ENCODE data around the gene OR2AJ1.
"Not testable (repeated sequence)": the region's sequence is repeated elsewhere in the genome, so short reads cannot be mapped to it uniquely, and the experiment has no call there.

OR2AJ1 gene

GRCh38 chr1:247924868-247925267 is at the start of gene OR2AJ1:
Gene OR2AJ1, plus strand, starts transcription at chr1:247924889. Its CDS starts 8,880 bp downstream, at chr1:247933769.
- FAIRE-seq (no peak), DNase-seq (ENCODE audit: low spot score) (no peak)

GRCh38 chr1:247883346-247883745 is 41.3 kb upstream of the OR2AJ1 start:
- no peak for DNase-seq (ENCODE audit: low spot score)
- FAIRE-seq, result no peak

GRCh38 chr1:247884797-247885413 is 39.8 kb upstream of the OR2AJ1 start:
- DNase-seq (ENCODE audit: low spot score), result no peak
- no peak for FAIRE-seq

GRCh38 chr1:247895163-247895637 is 29.5 kb upstream of the OR2AJ1 start, which contains the start of gene OR2W3:
Gene OR2W3, plus strand, starts transcription at chr1:247895587. Its CDS starts 0 bp downstream, at chr1:247895587.
- DNase-seq (ENCODE audit: low spot score), result no peak
- no peak for FAIRE-seq

GRCh38 chr1:247895976-247896375 is 28.7 kb upstream of the OR2AJ1 start:
- DNase-seq (ENCODE audit: low spot score) (no peak), FAIRE-seq (no peak)

GRCh38 chr1:247904122-247904521 is 20.6 kb upstream of the OR2AJ1 start:
- no peak for FAIRE-seq
- no peak for DNase-seq (ENCODE audit: low spot score)

- no peak for FAIRE-seq
Observed at GRCh38 chr1:247905181-247905580, 19.5 kb upstream of the OR2AJ1 start.

GRCh38 chr1:247905910-247906503 is 18.7 kb upstream of the OR2AJ1 start:
- no peak for DNase-seq (ENCODE audit: low spot score)

More at GRCh38 chr1:247905181-247905580, 19.5 kb upstream of the OR2AJ1 start:
- no peak for DNase-seq (ENCODE audit: low spot score)

GRCh38 chr1:247906504-247907047 is 18.1 kb upstream of the OR2AJ1 start:
- FAIRE-seq (peak; percentile 73), DNase-seq (ENCODE audit: low spot score) (peak; percentile 73)

More at GRCh38 chr1:247905910-247906503, 18.7 kb upstream of the OR2AJ1 start:
- FAIRE-seq, result no peak

- no peak for DNase-seq (ENCODE audit: low spot score)
- no peak for FAIRE-seq
Observed at GRCh38 chr1:247908766-247909165, 15.9 kb upstream of the OR2AJ1 start.

- DNase-seq (ENCODE audit: low spot score) (no peak), FAIRE-seq (no peak)
Observed at GRCh38 chr1:247913786-247914185, 10.9 kb upstream of the OR2AJ1 start.

- DNase-seq (ENCODE audit: low spot score) (peak; percentile 77), FAIRE-seq (peak; percentile 70)
Observed at GRCh38 chr1:247914941-247915662, 9.6 kb upstream of the OR2AJ1 start.

GRCh38 chr1:247919952-247920351 is 4.7 kb upstream of the OR2AJ1 start, which contains the start of gene OR2T8:
Gene OR2T8, plus strand, starts transcription at chr1:247920252. Its CDS starts 766 bp downstream, at chr1:247921018.
- DNase-seq (ENCODE audit: low spot score) (no peak), FAIRE-seq (no peak)

GRCh38 chr1:247923941-247924340 is 748 bp upstream of the OR2AJ1 start:
- DNase-seq (ENCODE audit: low spot score), result no peak
- no peak for FAIRE-seq

- FAIRE-seq (no peak), DNase-seq (ENCODE audit: low spot score) (no peak)
Observed at GRCh38 chr1:247933989-247934388, 9.3 kb downstream of the OR2AJ1 start.

- FAIRE-seq (no peak), DNase-seq (ENCODE audit: low spot score) (no peak)
Observed at GRCh38 chr1:247935781-247936180, 11.1 kb downstream of the OR2AJ1 start.

GRCh38 chr1:247936415-247936814 is 11.7 kb downstream of the OR2AJ1 start:
- no peak for DNase-seq (ENCODE audit: low spot score)
- no peak for FAIRE-seq

GRCh38 chr1:247936965-247937734 is 12.5 kb downstream of the OR2AJ1 start:
- FAIRE-seq; DNase-seq (ENCODE audit: low spot score): not testable (repeated sequence)

- DNase-seq (ENCODE audit: low spot score), result no peak
- no peak for FAIRE-seq
Observed at GRCh38 chr1:247942624-247943023, 17.9 kb downstream of the OR2AJ1 start.

- DNase-seq (ENCODE audit: low spot score) (no peak), FAIRE-seq (no peak)
Observed at GRCh38 chr1:247948558-247948957, 23.9 kb downstream of the OR2AJ1 start, which contains the start of gene OR2L8. Gene OR2L8, plus strand, starts transcription at chr1:247948858. Its CDS starts 0 bp downstream, at chr1:247948858.

- DNase-seq (ENCODE audit: low spot score), result no peak
- FAIRE-seq, result no peak
Observed at GRCh38 chr1:247953408-247953807, 28.7 kb downstream of the OR2AJ1 start.
